HG02943 (cell line): Measurements from ENCODE around the gene HHAT.

Experiments
- ATAC-seq: cut with Tn5 transposase; IDR thresholded peaks from one replicate; pipeline ENCODE4 v1.9.1; 2021; ENCODE audit warnings: mild to moderate bottlenecking, low read depth, moderate library complexity; ENCODE audit not compliant: unreplicated experiment

The HHAT gene

DNA sequence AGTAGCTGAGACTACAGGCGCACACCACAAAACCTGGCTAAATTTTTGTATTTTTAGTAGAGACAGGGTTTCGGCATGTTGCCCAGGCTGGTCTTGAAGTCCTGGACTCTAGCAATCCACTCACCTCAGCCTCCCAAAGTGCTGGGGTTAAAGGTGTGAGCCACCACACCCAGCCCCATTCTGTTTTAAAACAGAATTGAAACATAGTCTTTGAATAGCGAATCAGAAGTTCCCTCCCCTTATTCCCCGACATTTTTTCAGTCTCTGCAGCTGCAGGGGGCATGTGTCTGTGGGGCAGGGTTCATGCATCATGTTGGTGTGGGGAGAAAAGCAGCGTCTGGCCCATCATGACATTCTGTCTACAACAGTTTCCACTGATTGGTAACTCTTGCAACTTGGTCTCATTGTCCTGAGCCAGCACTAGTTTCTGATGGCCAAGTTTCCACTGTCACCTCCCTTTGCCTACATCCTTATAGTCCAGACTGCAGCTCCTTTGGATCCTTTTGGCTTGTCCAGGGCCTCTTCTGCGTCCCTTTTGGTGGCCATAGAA, 15.6 kb upstream of the HHAT start:
- no peak for ATAC-seq

DNA sequence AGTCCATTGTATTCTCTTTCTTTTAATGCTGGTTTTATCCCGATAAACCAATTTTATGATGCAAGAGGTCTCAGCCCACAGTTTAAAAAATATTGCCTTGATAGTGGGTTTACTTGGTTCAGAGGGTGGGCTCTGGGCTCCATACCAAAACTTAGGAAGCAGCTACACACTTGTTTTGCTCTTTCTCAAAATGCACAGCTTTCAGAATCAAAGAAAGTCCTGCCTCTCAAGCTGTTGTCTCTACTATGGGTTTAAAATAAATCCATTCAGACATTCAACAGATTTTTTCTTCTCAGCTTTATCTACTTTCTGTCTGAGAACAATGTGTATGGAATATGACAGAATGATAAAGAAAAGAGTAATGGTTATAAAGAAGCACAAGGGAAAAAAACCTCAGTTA, 14.8 kb upstream of the HHAT start:
- ATAC-seq = no peak

DNA sequence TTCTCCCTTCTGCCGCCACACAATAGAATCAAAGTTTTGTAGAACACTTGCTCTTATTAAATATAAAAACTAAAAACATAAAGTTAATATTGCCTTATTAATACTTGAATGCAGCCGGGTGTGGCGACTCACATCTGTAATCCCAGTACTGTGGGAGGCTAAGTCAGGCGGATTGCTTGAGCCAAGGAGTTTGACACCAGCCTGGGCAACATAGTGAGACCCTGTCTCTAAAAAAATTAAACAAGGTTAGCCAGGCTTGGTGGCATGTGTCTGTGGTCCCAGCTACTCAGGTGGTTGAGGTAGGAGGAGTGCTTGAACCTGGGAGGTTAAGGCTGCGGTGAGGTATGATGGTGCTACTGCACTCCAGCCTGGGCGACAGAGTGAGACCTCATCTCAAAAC, 13.2 kb upstream of the HHAT start:
- no peak for ATAC-seq

DNA sequence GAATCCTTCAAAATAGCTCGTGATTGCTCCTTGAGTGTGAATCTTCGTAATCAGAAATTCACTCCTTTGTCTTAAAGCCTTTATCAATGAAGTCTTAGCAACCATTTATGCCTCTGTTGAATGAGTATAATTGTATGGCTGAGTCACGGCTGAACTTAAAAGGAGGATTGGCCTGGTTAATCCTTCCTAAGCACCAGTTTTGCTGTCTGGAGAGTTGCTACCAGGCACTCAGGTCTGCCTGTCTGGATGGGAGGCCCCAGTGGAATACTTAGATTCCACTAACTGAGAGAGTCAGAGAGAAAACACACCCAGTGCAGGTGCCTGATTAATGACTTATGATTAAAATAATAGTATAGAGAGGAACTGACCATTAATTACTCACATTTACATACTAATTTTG, 7.6 kb upstream of the HHAT start:
- ATAC-seq = no peak

DNA sequence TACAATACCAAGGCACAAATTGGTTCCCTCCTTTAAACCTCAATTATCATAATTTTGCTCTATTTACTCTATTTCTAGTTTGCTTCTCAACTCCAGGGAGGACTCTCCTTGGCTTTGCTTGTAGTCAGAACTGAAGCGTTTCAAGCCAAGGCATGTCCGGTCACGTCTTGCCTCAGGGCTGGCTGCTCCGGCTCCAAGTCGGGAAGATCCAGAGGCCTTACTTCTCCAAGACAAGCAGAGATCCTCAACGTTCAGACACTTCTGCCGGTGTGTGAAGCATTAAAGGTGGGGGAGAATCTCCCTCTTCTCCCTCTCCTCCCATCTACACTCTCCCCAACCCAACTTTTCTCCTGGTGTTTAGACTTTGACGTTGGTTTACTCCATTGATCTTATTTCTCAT, 7.2 kb upstream of the HHAT start:
- no peak for ATAC-seq

DNA sequence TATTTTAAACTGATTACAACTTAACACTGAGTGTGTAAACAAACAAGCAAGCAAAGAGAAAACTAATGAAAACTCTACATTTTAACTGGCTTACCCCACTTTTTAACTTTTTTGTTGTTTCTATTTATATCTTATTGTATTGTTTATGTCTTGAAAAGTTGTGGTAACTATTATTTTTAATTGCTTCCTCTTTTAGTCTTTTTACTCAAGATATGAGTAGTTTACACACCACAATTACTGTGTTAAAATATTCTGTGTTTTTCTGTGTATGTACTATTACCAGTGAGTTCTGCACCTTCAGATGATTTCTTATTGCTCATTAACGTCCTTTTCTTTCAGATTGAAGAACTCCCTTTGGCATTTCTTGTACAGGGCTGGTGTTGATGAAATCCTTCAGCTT, 4.7 kb upstream of the HHAT start:
- no peak for ATAC-seq

DNA sequence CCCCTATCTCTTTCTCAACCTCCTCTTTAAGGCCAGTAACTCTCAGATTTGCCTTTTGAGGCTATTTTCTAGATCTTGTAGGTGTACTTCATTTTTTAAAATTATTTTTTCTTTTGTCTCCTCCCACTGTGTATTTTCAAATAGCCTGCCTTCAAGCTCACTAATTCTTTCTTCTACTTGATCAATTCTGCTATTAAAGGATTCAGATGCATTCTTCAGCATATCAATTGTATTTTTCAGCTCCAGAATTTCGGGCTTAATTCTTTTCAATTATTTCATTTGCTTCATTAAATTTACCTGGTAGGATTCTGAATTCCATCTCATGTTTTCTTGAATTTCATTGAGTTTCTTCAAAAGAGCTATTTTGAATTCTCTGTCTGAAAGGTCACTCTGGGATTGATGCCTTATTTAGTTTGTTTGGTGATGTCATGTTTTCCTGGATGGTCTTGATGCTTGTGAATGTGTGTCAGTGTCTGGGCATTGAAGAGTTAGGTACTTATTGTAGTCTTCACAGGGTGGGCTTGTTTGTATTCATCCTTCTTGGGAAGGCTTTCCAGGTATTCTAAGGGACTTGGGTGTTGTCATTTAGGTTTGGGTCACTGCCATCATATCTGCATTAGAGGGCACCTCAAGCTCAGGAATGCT, 3.6 kb upstream of the HHAT start:
- ATAC-seq = no peak

DNA sequence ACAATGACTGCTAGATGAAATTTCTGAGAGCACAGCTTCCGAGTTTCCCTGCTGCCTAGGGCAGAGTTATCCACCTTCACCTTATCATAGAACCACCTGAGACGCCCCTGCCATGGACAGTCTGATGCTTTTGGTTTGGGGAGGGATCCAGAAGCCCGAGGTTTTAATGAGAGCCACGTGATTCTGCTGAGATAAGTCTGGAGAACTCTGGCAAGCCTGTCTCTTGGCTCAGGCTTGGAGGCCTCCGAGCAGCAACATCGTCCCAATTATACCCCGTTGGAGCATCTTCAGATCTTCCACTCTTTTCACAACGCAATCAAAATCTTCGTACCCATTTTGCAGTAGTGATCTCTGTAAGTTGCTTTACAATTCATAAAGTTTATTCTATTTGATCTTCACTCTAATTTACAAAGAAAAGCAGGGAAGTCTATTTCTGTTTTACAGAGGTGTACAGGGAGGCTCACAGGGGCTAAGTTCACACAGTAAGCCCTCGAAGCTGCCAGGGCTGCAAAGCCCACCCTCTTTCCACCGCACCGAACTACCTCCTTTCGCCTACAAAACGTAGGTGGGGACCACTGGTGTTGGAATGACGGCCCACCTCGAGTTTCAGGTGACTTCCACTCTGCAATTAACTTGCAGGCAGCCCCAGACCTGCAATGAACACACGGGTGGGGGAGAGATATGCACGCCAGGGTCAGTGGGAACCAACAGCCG, 513 bp upstream of the HHAT start:
- no peak for ATAC-seq

DNA sequence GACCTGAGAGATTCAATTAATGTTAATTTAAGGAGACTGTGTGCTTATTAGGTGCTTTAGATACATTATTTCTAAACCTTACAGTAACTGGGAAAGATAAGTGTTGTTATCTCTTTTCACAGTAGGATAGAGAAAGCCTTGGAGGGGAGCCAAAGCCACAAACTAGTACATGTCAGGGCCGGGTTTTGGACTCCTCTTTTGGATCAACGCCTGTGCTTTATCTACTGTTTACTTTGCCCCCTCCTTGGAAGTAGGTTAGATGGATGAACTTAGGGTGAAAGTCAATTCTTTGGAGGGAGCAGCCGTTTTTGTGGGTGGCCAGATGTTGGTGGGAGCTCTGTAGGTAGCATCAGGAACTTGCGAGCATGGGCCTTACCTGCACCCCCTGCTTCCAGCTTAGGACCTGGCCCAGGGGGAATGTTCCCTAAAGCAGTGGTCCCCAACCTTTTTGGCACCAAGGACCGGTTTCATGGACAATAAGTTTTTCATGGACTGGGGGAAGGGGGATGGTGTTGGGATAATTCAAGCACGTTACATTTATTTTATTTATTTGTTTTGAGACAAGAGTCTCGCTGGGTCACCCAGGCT, 1.7 kb downstream of the HHAT start:
- ATAC-seq = no peak

DNA sequence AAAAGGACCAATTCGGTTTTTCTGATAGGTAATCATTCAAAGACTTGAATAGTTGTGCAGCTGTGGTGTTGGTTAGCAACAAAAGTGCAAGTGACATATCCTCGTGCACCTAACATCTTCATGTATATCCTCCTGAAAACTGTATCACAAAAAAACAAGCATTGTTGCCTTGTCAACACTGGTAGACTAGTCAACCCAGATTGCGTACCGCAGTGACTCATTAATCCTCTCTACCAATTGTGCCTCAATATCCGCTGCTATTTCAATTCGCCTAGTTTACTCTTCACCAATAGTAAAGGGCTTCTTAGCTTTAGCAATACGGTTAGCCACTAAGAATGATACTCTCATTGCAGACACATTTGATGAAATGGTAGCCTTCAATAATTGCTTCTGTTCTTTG, 3.5 kb downstream of the HHAT start:
- ATAC-seq = no peak

DNA sequence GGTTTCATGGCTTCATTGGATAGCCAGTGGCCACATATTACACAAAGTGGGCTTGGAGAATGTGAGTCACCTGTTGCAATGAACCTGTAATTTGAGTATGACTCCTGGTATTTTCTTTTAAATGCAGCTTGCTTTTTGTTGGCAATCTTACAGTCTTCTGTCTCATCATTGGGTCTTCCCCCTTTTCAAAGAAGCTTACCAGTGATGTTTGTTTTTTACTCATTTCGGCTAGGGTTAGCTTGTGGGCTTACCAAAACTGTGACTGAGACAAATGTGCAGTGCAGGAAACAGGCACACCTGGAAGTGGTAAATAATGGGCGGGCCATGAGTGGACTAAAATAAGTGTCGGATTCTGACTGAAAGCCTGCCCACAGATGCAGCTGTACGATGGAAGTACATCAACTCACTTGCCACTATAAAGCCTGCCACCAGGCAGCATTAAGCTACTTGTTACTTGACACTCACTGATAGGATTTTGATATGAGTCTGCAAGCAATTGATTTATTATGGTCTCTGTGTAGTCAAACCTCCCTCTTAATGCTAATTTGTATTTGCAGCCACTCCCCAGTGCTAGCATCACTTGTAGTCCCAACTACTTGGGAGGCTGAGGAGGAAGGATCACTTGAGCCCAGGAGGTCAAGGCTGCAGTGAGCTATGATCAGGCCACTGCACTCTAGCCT, 4.2 kb downstream of the HHAT start:
- ATAC-seq = peak; percentile 64

DNA sequence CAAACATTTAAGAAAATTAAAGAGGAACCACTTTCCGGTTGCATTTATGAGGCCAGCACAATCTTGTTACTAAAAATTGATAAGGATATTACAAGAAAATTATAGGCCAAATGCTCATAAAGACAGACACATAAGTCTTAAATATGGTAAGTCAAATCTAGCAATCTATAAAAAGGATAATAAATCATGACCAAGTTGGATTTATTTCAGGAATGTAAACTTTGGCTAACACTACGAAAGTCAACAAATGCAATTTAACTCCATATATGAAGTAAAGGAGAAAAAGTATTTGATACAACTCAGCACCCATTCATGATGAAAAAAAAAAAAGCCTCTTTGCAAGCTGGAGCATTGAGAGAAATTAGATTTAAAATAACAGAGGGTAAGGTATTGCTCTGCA, 6.3 kb downstream of the HHAT start:
- no peak for ATAC-seq

DNA sequence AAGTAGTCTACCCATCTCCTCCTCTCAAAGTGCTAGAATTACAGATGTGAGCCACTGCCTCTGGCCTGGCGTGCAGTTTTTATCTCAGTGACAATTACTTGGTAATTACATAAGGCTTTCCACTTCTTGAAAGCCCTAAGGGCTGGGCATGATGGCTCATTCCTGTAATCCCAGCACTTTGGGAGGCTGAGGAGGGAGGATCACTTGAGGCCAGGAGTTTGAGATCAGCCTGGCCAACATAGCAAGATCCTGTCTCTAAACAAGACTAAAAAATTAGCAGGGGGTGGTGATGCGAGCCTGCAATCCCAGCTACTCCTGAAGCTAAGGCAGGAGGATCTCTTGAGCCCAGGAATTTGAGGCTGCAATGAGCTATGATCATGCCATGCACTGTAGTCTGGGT, 7.7 kb downstream of the HHAT start:
- no peak for ATAC-seq

DNA sequence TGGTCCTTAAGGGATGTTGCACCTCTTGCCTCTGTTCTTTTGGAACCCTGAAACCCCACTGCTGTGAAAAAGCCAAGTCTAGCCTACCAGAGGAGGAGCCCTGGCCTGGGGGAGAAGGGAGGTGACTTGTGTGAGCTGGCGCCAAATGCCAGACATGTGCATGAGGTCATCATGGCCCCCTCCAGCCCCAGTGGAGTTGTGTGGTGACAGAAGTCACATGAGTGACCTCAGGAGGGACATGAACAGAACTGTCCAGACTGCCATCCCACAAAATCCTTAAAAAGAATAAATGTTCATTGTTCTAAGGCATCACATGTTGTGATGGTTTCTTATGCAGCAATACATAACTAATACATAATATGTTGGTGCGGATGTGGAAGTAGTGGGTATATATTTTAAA, 10.8 kb downstream of the HHAT start:
- ATAC-seq = no peak

DNA sequence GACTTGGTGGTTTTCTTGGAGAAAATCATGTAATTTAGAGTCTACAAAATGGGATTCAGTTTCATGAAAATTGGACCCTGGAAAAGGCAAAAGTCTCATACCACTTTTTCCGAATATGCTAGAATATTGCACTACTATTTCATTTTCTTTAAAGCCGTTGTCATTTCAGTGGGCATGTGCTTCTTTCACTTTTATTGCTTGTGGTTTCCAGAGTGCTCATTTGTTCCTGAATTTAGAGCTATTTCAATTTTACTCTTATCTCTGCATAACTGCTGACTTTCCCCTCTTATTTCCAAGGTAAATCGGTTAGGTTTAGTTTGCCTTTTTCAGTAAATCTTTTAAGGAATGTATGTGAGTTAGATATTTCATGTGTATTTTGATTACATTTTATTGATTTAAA, 11.6 kb downstream of the HHAT start:
- no peak for ATAC-seq

DNA sequence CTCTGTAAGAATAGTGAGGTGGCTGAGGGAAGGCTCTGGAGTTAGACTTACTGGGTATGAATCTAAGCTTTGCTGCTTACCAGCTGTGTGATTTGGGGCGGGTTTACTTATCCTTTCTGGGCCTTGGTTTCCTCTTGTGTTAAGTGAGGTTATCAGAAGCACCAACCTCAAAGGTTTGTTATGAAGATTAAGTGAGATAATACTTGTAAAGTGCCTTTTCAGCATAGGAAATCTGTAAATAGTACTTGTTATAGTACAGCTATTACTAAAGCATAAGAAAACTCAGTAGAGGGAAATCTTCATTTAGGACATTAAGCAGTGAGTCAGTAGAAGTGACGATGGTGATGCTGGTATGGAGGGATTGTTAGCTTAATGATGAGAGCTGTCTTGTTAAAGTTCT, 12.1 kb downstream of the HHAT start:
- ATAC-seq = no peak

DNA sequence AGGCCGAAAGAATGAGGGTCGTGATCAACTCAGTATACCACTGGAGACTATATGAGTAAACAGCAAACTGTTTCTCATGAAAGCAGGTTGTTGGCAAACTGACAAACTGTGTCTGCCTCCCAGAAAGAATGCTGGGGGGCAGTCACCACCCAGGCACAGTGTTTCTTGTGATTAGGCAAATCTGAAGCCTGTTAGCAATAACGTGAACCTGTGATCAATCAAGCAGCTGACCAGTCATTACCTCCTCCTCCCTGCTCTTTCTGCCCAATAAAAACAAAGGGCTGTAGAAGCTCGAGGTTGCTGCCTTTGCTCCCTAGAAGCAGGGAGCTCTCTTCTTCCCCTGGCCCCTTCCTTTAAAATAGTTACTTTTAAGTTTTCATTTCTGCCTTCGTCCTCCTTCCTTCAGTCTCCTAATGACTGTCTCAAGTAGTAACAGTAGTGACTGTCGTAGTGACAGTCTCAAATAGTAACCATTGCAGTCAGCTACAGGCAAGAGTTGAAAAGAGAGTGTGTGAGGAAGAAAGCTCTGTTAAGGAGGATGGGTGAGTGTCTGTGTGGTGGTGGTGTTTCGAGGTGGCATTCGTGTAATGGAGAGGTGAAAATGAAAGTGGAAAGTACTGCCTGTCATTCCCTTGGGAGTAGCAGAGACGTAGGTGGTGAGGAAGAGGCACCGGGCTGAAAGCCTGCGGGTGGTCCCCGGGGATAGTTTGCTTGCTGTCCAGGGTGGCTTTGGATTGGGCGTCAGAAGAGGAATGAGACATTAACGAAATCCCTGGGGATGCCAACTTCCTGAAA, 14.5 kb downstream of the HHAT start:
- peak; percentile 50 for ATAC-seq

DNA sequence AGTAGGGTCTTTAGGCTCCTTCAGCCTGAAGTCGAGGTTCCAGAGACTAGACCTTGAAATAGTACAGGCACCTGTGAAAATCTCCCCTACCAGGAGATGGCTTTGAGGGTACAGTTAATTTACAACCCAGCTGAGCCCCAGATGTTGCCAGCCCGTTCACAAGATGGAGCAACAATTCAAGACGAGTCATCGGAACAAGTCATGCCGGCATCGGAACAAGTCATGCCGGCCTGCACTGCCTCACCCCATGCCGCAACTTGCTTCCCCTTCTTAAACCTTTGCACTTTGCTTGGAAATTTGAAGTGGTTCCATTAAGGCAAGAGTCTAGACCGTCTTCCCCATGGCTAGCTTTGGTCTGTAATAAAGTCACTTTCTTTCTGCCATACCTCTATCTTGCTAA, 16.0 kb downstream of the HHAT start:
- no peak for ATAC-seq

DNA sequence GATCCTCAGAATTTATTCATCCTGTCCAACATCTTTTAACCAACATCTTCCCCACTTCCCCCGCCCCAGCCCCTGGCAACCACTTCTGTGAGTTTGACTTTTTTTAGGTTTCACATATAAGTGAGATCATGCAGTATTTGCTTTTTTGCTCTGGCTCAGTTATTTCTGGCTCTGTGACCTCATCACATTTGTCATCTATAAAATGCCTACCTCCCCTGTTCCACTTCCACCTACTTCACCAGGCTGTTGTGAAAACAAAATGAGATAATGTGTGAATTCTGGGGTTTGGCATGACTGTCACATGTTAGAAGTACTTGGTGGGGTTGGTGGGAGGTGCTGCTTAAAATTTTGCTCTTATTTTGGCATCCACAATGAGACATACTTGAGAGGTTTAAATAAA, 18.4 kb downstream of the HHAT start:
- no peak for ATAC-seq

DNA sequence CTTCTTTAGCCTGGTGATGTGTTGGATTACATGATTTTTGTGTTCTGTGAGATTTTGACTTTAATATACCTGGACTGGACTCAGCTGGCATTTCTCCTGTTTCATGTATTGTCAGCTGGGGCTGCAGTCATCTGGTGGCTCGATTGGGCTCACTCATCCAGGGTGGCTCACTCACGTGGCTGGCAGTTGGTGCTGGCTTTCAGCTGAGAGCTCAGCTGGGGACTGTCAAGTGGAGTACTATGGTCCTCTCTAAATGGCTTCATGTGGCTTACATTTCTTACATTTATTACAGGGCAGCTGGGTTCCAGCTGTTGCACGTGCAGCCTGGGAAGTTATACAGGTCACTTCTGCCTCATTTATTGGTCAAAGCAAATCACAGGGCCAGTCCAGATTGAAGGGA, 22.8 kb downstream of the HHAT start:
- ATAC-seq = no peak

DNA sequence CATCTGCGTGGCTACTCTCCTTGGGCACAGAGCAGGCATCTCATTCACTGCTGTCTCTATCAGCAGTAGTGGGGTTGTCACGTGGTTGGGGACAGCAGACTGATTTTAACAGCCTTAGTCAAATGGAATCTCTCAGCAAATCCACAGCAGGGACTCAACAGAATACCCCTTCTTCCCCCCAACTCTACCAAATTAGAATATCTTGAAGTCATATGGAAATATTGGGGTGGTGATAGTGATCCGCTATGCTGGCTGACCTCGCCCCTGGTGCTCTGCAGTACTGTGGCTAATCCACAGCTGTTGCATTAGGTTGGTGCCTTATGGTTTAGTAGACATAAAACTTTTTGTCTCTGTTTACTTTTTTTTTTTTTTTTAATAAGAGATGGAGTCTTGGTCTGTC, 23.9 kb downstream of the HHAT start:
- ATAC-seq = no peak
